HG03135 (cell line): ENCODE results near the gene ATPAF2.
"Not testable (repeated sequence)": the region's sequence is repeated elsewhere in the genome, so short reads cannot be mapped to it uniquely, and the experiment has no call there.

Experiments used
- ATAC-seq: cut with Tn5 transposase; IDR thresholded peaks from one replicate; pipeline ENCODE4 v1.9.1; 2021; ENCODE audit warnings: mild to moderate bottlenecking, moderate library complexity; ENCODE audit not compliant: unreplicated experiment

ATPAF2 gene

GRCh38 chr17:18014006-18014405 lies 25.0 kb downstream of the ATPAF2 start:
- no peak for ATAC-seq

GRCh38 chr17:18011286-18011685 lies 27.7 kb downstream of the ATPAF2 start:
- ATAC-seq, result no peak

- no peak for ATAC-seq
Measured at GRCh38 chr17:18009609-18010420, 29.2 kb downstream of the ATPAF2 start.

GRCh38 chr17:18008496-18009268 lies 30.3 kb downstream of the ATPAF2 start:
- no peak for ATAC-seq

- no peak for ATAC-seq
Measured at GRCh38 chr17:18006495-18007239, 32.3 kb downstream of the ATPAF2 start.

- no peak for ATAC-seq
Measured at GRCh38 chr17:18005496-18005895, 33.5 kb downstream of the ATPAF2 start.

- ATAC-seq, result no peak
Measured at GRCh38 chr17:18004884-18005305, 34.1 kb downstream of the ATPAF2 start.

GRCh38 chr17:18004345-18004744 lies 34.6 kb downstream of the ATPAF2 start:
- ATAC-seq, result no peak

GRCh38 chr17:18002171-18002570 lies 36.8 kb downstream of the ATPAF2 start:
- no peak for ATAC-seq

GRCh38 chr17:18000030-18000408 lies 38.9 kb downstream of the ATPAF2 start:
- no peak for ATAC-seq

- no peak for ATAC-seq
Measured at GRCh38 chr17:17999364-18000029, 39.5 kb downstream of the ATPAF2 start.

- ATAC-seq, result no peak
Measured at GRCh38 chr17:17998934-17999333, 40.0 kb downstream of the ATPAF2 start.

GRCh38 chr17:17995887-17996286 lies 43.1 kb downstream of the ATPAF2 start:
- ATAC-seq, result not testable (repeated sequence)

GRCh38 chr17:17994271-17995069 lies 44.5 kb downstream of the ATPAF2 start:
- no peak for ATAC-seq

GRCh38 chr17:17993852-17994251 lies 45.1 kb downstream of the ATPAF2 start:
- no peak for ATAC-seq

- no peak for ATAC-seq
Measured at GRCh38 chr17:17993366-17993765, 45.6 kb downstream of the ATPAF2 start.

- ATAC-seq, result no peak
Measured at GRCh38 chr17:17990282-17990681, 48.7 kb downstream of the ATPAF2 start.

GRCh38 chr17:17989618-17990017 lies 49.4 kb downstream of the ATPAF2 start:
- no peak for ATAC-seq

GRCh38 chr17:17989081-17989480 lies 49.9 kb downstream of the ATPAF2 start:
- no peak for ATAC-seq

- ATAC-seq, result no peak
Measured at GRCh38 chr17:17988427-17988945, 50.5 kb downstream of the ATPAF2 start.
